Liver (tissue), 9 donors: ENCODE results near the gene PYGO2. TPM values are rescaled to one million over a fixed set of nuclear protein-coding genes. Genes with fewer than 3 reads are reported as not detected.

ENCODE experiments used
- DNase-seq: peaks from one replicate; pipeline ENCODE4 v3.0.0-alpha.2; 2017; ENCODE audit warnings: low spot score
- H3K27ac ChIP-seq, 2 donors: one replicate each; pipeline ENCODE4 v1.7.0; 2013; ENCODE audit warnings: inconsistent platforms in 2 of 2, low read length in 2 of 2, control low read depth in 1 of 2, low read depth in 1 of 2, mild to moderate bottlenecking in 1 of 2
- H3K27me3 ChIP-seq, 4 donors: one replicate each; pipeline versions ENCODE4 v1.6.1 to v1.7.0; 2013; ENCODE audit warnings: low read length in 3 of 4, inconsistent platforms in 1 of 4, mild to moderate bottlenecking in 1 of 4, moderate library complexity in 1 of 4; ENCODE audit not compliant: control insufficient read depth in 4 of 4, insufficient read depth in 4 of 4
- H3K36me3 ChIP-seq, 4 donors: one replicate each; pipeline versions ENCODE4 v1.6.1 to v1.7.0; 2013; ENCODE audit warnings: low read length in 3 of 4, mild to moderate bottlenecking in 3 of 4, low read depth in 1 of 4, moderate library complexity in 1 of 4; ENCODE audit not compliant: control insufficient read depth in 4 of 4, insufficient read depth in 3 of 4
- H3K4me1 ChIP-seq, 4 donors: one replicate each; pipeline versions ENCODE4 v1.6.1 to v1.7.0; 2013; ENCODE audit warnings: low read length in 3 of 4, mild to moderate bottlenecking in 3 of 4, moderate library complexity in 1 of 4; ENCODE audit not compliant: control insufficient read depth in 4 of 4, insufficient read depth in 4 of 4
- H3K4me3 ChIP-seq, 3 donors: one replicate each; pipeline versions ENCODE4 v1.6.1 to v1.7.0; 2013; ENCODE audit warnings: low read length in 3 of 3, control low read depth in 1 of 3, low read depth in 1 of 3, mild to moderate bottlenecking in 1 of 3
- H3K9ac ChIP-seq, 2 donors: one replicate each; pipeline ENCODE4 v1.7.0; 2013; ENCODE audit warnings: low read length in 2 of 2, mild to moderate bottlenecking in 2 of 2, moderate library complexity in 2 of 2, control low read depth in 1 of 2, low read depth in 1 of 2
- H3K9me3 ChIP-seq, 4 donors: one replicate each; pipeline versions ENCODE4 v1.6.1 to v1.7.0; 2013; ENCODE audit warnings: low read length in 3 of 4; ENCODE audit not compliant: control insufficient read depth in 4 of 4
- ATF3 ChIP-seq: IDR thresholded peaks from 2 replicates; pipeline ENCODE4 v1.6.1; 2016; ENCODE audit warnings: antibody characterized with exemption
- CTCF ChIP-seq: fragments of 150-350 bp; IDR thresholded peaks from 2 replicates; pipeline ENCODE4 v1.5.1; 2017; ENCODE audit warnings: improper control_type of control experiment, low read depth, low read length; ENCODE audit not compliant: missing input control
- EGR1 ChIP-seq, 2 donors: IDR thresholded peaks; 2 replicates each; pipeline ENCODE4 v1.6.1; 2016 to 2018; ENCODE audit warnings: antibody characterized with exemption in 2 of 2, low read depth in 2 of 2
- FOXA1 ChIP-seq: IDR thresholded peaks from 2 replicates; pipeline ENCODE4 v1.6.1; 2016; ENCODE audit warnings: antibody characterized with exemption
- FOXA2 ChIP-seq: IDR thresholded peaks from 2 replicates; pipeline ENCODE4 v1.6.1; 2016; ENCODE audit warnings: antibody characterized with exemption
- GABPA ChIP-seq, 2 donors: IDR thresholded peaks in 1 of 2; conservative IDR thresholded peaks in 1 of 2; 2 replicates each; pipeline ENCODE4 v1.6.1; 2016; ENCODE audit warnings: antibody characterized with exemption in 2 of 2, mild to moderate bottlenecking in 1 of 2, moderate library complexity in 1 of 2
- HNF4A ChIP-seq, 2 donors: conservative IDR thresholded peaks; 2 replicates each; pipeline ENCODE4 v1.6.1; 2016; ENCODE audit warnings: antibody characterized with exemption in 2 of 2, mild to moderate bottlenecking in 2 of 2
- HNF4G ChIP-seq: IDR thresholded peaks from 2 replicates; pipeline ENCODE4 v1.6.1; 2016; ENCODE audit warnings: antibody characterized with exemption
- JUND ChIP-seq, 2 donors: IDR thresholded peaks; 2 replicates each; pipeline ENCODE4 v1.6.1; 2016; ENCODE audit warnings: antibody characterized with exemption in 2 of 2
- MAX ChIP-seq: IDR thresholded peaks from 2 replicates; pipeline ENCODE4 v1.6.1; 2016; ENCODE audit warnings: antibody characterized with exemption
- NR2F2 ChIP-seq: IDR thresholded peaks from 2 replicates; pipeline ENCODE4 v1.6.1; 2016; ENCODE audit warnings: antibody characterized with exemption
- RAD21 ChIP-seq, 2 donors: IDR thresholded peaks; 2 replicates each; pipeline ENCODE4 v1.6.1; 2016; ENCODE audit warnings: antibody characterized with exemption in 2 of 2, mild to moderate bottlenecking in 2 of 2
- REST ChIP-seq: IDR thresholded peaks from 2 replicates; pipeline ENCODE4 v1.6.1; 2016; ENCODE audit warnings: antibody characterized with exemption, mild to moderate bottlenecking
- RXRA ChIP-seq, 2 donors: IDR thresholded peaks; 2 replicates each; pipeline ENCODE4 v1.6.1; 2017 to 2018; ENCODE audit warnings: antibody characterized with exemption in 2 of 2, mild to moderate bottlenecking in 1 of 2
- SP1 ChIP-seq: IDR thresholded peaks from 2 replicates; pipeline ENCODE4 v1.6.1; 2018; ENCODE audit warnings: antibody characterized with exemption, mild to moderate bottlenecking
- TAF1 ChIP-seq: conservative IDR thresholded peaks from 2 replicates; pipeline ENCODE4 v1.6.1; 2016; ENCODE audit warnings: antibody characterized with exemption, mild to moderate bottlenecking
- YY1 ChIP-seq: IDR thresholded peaks from 2 replicates; pipeline ENCODE4 v1.6.1; 2016; ENCODE audit warnings: antibody characterized with exemption, mild to moderate bottlenecking
- WGBS: extraction: QIAGEN DNeasy Blood & Tissue Kit; methylation state at CpG from one replicate; pipeline ENCODE4 v1.1.7; 2013; 5-methylcytosine and 5-hydroxymethylcytosine counted together
- polyA plus RNA-seq, 2 donors: library from polyadenylated mRNA; stranded (reverse) in 1 of 2; unstranded in 1 of 2; fragments of 200-250 nt in 1 of 2; fragments of >200 nt in 1 of 2; fragmentation: Nextera tagmentation in 1 of 2; extraction: Ambion mirVana in 1 of 2; gene quantifications; one replicate each; pipeline versions ENCODE4 v1.2.1 to v1.2.3, GENCODE V29; 2013 to 2015
- total RNA-seq, 2 donors: library from RNA; depleted of rRNA; stranded (reverse); fragments of >200 nt; gene quantifications; one replicate each; pipeline ENCODE4 v1.2.3, GENCODE V29; 2014
- TF ChIP-seq, protein P1 (sequence below): IDR thresholded peaks from 2 replicates; pipeline ENCODE4 v1.6.1; 2016; ENCODE audit warnings: antibody characterized with exemption
- donor health status: healthy.
- donor health status: healthy.
- donor health status: healthy.
- donor health status: healthy.
- donor health status: healthy.

The PYGO2 gene
- total and polyA plus RNA-seq, 4 donors: 5.0 to 8.2 (median 7.0) TPM

DNA sequence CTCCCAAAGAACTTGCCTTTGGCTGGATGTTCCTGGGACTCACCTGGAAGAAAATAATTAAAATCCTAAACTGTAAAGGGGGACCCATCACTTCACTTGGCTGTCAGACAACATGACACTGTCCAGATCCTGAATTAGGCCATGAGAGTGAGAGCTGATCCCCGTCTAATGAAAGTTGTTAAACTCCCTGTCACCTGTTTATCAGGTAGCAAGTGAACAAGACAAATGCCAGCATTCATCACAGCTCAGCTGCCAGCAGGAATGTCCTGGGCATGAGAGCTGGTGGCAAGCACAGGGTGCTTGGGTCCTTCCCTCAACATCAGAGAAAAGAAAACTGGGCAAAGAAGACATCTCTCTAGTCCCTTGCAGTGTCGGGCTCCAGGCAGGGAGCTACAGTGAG, 48.8 kb downstream of the PYGO2 start:
- Histone ChIP-seq H3K9me3 (no peaks in the 10 kb centered on the region), H3K36me3 (no peaks in the 10 kb centered on the region), H3K9ac (no peak overlapping the region), H3K27me3 (no peaks in the 10 kb centered on the region), H3K4me3 (no peak overlapping the region), H3K27ac (no peak overlapping the region), H3K4me1 (no peaks in the 10 kb centered on the region)
- DNase-seq: no peak
- TF ChIP-seq EGR1 (IDR thresholded peaks at IDR 0.05; ENCODE audit: low read depth in 2 of 2) (no peak), RXRA (IDR thresholded peaks at IDR 0.05) (no peak), YY1 (no peak), SP1 (no peak), TAF1 (no peak), JUND (IDR thresholded peaks at IDR 0.05) (no peak), CTCF (no peak), FOXA2 (no peak), ATF3 (no peak), MAX (no peak), NR2F2 (no peak), FOXA1 (no peak), REST (no peak), HNF4A (conservative IDR thresholded peaks at IDR 0.05) (no peak), GABPA (IDR thresholded peaks at IDR 0.05 in 1 of 2, conservative IDR thresholded peaks at IDR 0.05 in 1 of 2) (no peak), HNF4G (no peak), RAD21 (IDR thresholded peaks at IDR 0.05) (no peak)
- TF ChIP-seq, protein P1, sequence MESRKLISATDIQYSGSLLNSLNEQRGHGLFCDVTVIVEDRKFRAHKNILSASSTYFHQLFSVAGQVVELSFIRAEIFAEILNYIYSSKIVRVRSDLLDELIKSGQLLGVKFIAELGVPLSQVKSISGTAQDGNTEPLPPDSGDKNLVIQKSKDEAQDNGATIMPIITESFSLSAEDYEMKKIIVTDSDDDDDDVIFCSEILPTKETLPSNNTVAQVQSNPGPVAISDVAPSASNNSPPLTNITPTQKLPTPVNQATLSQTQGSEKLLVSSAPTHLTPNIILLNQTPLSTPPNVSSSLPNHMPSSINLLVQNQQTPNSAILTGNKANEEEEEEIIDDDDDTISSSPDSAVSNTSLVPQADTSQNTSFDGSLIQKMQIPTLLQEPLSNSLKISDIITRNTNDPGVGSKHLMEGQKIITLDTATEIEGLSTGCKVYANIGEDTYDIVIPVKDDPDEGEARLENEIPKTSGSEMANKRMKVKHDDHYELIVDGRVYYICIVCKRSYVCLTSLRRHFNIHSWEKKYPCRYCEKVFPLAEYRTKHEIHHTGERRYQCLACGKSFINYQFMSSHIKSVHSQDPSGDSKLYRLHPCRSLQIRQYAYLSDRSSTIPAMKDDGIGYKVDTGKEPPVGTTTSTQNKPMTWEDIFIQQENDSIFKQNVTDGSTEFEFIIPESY: no peak
- 95% methylated on average over 2 of the region's 2 CpGs for WGBS
